Ishikawa (cell line): ENCODE measurements around the gene CACNA1D.

Experiments
- CEBPB ChIP-seq: IDR thresholded peaks from 2 replicates; pipeline ENCODE4 v1.6.1; 2012
- CREB1 ChIP-seq: IDR thresholded peaks from 2 replicates; pipeline ENCODE4 v1.6.1; 2012; ENCODE audit warnings: low read depth
- EGR1 ChIP-seq: IDR thresholded peaks from 2 replicates; pipeline ENCODE4 v1.6.1; 2012
- EP300 ChIP-seq: IDR thresholded peaks from 2 replicates; pipeline ENCODE4 v1.6.1; 2012; ENCODE audit warnings: borderline replicate concordance
- FOXM1 ChIP-seq: IDR thresholded peaks from 2 replicates; pipeline ENCODE4 v1.6.1; 2012; ENCODE audit warnings: low read depth, borderline replicate concordance
- MAX ChIP-seq: IDR thresholded peaks from 2 replicates; pipeline ENCODE4 v1.6.1; 2012
- NFIC ChIP-seq: IDR thresholded peaks from 2 replicates; pipeline ENCODE4 v1.6.1; 2012
- RAD21 ChIP-seq: IDR thresholded peaks from 2 replicates; pipeline ENCODE4 v1.6.1; 2012; ENCODE audit warnings: low read depth
- REST ChIP-seq: IDR thresholded peaks from 2 replicates; pipeline ENCODE4 v1.6.1; 2012; ENCODE audit warnings: low read depth, mild to moderate bottlenecking
- TAF1 ChIP-seq: IDR thresholded peaks from 2 replicates; pipeline ENCODE4 v1.6.1; 2012; ENCODE audit warnings: low read depth, mild to moderate bottlenecking
- TCF12 ChIP-seq: IDR thresholded peaks from 2 replicates; pipeline ENCODE4 v1.6.1; 2012; ENCODE audit warnings: low read depth
- TEAD4 ChIP-seq: IDR thresholded peaks from 2 replicates; pipeline ENCODE4 v1.6.1; 2012
- USF1 ChIP-seq: IDR thresholded peaks from 2 replicates; pipeline ENCODE4 v1.6.1; 2012
- YY1 ChIP-seq: IDR thresholded peaks from 2 replicates; pipeline ENCODE4 v1.6.1; 2012; ENCODE audit warnings: low read depth
- ZBTB7A ChIP-seq: IDR thresholded peaks from 2 replicates; pipeline ENCODE4 v1.6.1; 2012; ENCODE audit warnings: low read depth

Gene CACNA1D

DNA sequence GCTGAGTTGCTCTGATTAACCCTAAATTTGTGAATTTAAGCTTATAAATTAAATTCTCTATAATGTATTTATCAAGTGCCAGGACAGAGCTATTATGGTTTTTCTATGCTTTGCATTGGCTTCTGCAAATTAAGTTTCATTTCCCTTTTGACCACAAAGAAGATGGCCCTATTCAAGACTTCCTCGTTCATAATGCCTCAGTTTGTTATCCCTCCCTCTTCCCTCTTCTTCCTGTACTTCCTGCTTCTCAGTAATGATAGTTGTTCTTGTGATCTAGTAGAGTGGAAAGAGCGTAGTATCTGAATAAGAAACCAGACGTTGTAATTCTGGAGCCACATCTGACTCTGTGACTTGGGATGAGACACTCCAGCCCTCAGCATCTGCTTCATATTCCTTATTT, 118.7 kb downstream of the CACNA1D start:
- TF ChIP-seq MAX (no peak), EP300 (no peak), RAD21 (no peak), REST (no peak), FOXM1 (no peak), ZBTB7A (no peak), EGR1 (no peak), YY1 (no peak), NFIC (no peak), CEBPB (no peak), TCF12 (no peak), USF1 (no peak), CREB1 (no peak), TAF1 (no peak), TEAD4 (no peak)

DNA sequence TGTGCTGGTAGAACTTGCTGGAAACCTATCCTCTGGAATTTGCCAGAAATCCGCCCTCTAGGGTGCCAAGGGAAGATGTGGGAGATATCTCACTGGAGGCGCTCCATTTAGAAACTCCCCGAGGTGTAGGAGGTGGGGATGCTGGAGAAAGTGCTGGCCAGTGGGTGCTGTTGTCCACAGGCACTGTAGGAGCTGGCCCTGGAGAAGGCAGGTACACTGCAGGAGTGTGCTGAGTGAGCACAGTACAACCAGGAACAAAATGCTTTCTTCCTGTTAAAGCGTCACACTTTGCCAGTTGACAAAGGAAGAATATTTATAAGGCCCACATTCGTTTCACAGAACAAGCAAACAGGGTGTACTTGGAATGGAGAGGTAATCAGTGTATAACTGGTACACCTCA, 119.9 kb downstream of the CACNA1D start:
- no peak for TF ChIP-seq EGR1
- TF ChIP-seq REST: no peak
- no peak for TF ChIP-seq TAF1
- no peak for TF ChIP-seq YY1
- TF ChIP-seq NFIC: no peak
- TF ChIP-seq TEAD4: no peak

DNA sequence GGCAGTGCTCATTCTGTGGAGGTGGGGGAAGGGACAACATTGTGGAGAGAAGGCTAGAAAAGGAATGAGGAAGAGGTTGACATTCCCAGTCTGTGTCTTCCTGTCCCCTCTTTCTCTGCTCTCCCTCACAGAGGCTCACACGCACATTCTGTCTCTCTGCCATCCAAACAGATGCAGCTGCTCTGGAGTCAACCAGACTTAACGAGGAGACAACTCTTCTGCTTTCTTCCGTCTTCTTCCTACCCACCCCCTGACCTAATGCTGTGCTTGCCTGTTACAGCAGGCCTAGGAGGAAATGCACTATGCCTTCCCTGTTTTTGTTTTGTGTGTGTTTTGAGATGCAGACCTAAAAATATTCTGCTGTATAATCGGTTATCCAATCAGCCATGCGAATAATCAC, 121.9 kb downstream of the CACNA1D start:
- no peak for TF ChIP-seq RAD21
- no peak for TF ChIP-seq TEAD4
- TF ChIP-seq REST: no peak
- TF ChIP-seq FOXM1: no peak
- no peak for TF ChIP-seq EP300
- no peak for TF ChIP-seq CEBPB
- TF ChIP-seq CREB1: no peak

GRCh38 chr3:53616971-53617892, 122.8 kb downstream of the CACNA1D start:
- TF ChIP-seq MAX: no peak
- no peak for TF ChIP-seq REST
- no peak for TF ChIP-seq YY1
- TF ChIP-seq RAD21: no peak
- no peak for TF ChIP-seq CEBPB
- TF ChIP-seq TEAD4: no peak
- no peak for TF ChIP-seq ZBTB7A
